NCI-H2171 treated with DMSO at 0.1 percent for 48 hours (cell line): ENCODE data around the gene HTR3E.
A peak's percentile ranks its signal among the peaks of the same experiment; 100 is the strongest.
"Not testable (repeated sequence)": the region's sequence is repeated elsewhere in the genome, so short reads cannot be mapped to it uniquely, and the experiment has no call there.

Experiments
- DNase-seq: peaks from one replicate; lab custom pipeline; 2025; lab: John Stamatoyannopoulos, UW

The HTR3E gene, protein sequence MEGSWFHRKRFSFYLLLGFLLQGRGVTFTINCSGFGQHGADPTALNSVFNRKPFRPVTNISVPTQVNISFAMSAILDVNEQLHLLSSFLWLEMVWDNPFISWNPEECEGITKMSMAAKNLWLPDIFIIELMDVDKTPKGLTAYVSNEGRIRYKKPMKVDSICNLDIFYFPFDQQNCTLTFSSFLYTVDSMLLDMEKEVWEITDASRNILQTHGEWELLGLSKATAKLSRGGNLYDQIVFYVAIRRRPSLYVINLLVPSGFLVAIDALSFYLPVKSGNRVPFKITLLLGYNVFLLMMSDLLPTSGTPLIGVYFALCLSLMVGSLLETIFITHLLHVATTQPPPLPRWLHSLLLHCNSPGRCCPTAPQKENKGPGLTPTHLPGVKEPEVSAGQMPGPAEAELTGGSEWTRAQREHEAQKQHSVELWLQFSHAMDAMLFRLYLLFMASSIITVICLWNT

GRCh38 chr3:184096811-184097383 is at the start of gene HTR3E:
TSS of gene HTR3E (plus strand) at chr3:184097064. CDS start at chr3:184097530, 466 bp downstream.
- no peak for DNase-seq

DNA sequence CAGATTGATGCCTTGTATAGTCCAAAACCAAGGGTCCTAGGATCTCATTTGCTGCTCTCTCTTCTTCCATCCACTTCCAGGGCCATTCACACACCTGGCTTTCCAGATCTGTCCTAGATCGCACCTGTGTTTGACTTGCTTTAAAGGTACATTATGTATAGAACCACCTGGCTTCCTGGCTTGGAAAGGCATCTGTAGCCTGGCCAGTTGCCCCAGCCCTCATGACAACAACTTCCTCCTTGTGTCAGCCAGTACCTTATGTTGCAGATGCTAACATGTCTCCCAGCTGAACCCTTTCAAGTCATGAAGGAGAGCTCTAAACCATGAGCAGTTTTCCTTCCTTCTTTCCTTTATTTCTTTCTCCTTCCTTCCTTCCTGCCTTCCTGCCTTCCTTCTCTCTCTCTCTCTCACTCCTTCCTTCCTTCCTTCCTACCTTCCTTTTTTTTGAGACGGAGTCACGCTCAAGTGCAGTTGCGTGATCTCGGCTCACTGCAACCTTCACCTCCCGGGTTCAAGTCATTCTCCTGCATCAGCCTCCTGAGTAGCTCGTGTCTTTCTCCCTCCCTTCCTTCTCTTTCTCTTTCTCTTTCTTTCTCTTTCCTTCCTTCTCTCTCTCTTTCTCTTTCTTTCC is 46.5 kb upstream of the HTR3E start:
- DNase-seq, result peak; percentile 27

DNA sequence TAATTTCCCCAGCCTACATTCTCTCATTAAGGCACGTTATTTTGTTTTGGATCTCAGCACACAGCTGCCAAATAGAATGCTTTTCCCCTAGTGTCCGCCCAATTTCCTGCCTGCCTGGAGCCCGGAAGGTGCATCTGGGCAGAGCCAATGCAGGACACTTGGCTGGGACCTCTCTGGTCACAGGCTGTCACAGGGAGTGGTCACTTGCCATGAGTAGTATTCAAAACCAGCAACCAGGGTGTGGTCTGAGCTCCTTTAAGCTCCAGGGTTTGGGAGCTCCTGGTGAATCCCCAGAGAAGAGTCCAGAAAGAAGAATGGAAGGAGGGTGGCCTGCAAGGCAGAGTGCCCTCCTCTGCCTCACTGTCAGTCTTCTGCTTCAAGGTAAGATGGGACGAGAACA is 44.1 kb upstream of the HTR3E start, which contains the start of gene HTR3C:
Gene HTR3C (plus strand): TSS at position 281 of the 400 bp plus-strand sequence. CDS start 34 bp downstream, at position 315.
- DNase-seq, result no peak

DNA sequence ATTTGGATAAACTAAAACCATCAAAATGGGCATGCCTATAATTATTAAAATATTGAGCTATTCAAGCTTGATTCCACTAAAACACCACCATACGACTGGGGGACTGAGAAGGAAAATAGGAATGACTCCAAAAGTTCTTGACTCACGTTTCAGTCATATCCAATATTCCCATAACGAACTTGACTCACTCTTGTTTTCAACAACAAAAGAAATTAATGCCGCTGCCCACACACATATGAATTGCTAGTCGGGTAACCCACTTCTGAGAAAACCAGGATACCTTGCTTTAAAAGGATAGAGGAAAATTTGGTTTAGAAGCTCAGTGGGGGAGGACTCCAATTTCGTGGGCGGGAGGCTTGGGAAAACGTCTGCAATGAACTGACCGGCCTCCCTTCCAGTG is 38.8 kb upstream of the HTR3E start:
- no peak for DNase-seq

DNA sequence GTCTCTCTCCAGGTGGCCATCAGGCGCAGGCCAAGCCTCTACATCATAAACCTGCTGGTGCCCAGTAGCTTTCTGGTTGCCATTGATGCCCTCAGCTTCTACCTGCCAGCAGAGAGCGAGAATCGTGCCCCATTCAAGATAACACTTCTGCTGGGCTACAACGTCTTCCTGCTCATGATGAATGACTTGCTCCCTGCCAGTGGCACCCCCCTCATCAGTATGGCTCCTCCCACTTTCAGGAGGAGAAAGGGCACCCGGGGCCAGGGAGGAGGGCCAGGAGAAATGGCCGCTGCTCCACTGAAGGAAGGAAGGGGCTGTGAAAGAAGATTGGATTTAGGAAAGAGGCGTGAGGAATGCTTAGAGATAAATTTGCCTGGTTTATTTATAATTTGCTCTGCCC is 37.4 kb upstream of the HTR3E start:
- no peak for DNase-seq

GRCh38 chr3:184062637-184063036 is 34.2 kb upstream of the HTR3E start:
- DNase-seq, result no peak

GRCh38 chr3:184066211-184066610 is 30.7 kb upstream of the HTR3E start:
- DNase-seq, result no peak

DNA sequence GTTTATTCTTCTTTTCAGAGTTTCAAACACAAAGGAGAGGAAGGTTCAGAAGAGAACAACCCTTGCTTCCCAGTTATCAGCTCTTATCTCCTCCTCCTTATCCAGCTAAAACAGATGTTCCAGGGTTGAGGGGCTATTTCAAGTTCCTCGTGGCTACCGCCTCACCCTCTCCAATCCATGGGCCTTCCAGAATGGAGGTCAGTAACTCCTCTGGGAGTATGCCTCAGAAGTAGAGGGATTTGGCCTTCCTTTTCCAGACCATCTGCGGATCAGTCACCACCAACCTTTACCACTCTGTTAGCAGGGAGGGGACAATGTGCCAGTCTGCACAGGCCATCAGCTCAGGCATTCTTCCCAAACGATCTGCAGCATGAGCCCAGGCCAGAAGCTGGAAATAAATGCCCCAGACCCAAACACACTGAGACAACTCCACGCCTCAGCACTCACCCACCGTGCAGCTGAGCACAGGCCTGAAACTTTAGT is 29.2 kb upstream of the HTR3E start:
- DNase-seq, result no peak

DNA sequence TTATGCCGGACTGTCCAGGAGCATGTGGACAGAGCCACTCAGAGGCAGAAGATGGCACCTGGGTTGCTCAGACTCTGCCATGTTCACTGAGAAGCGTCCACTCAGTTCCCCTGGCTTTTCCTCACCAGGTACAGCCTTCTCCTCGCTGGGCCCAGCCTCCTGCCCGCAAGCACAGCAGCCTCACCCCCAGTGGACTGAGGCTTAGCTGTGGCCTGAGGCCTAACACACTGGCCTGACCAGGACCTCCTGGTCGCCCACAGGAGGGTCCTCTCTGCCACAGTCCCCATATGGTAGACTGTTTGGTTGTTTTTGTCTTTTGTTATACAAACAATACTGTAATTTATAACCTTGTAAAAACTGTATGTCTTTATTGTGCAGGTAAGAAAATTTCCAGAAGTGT is 28.5 kb upstream of the HTR3E start:
- no peak for DNase-seq

- not testable (repeated sequence) for DNase-seq
These were observed 25.7 kb upstream of the HTR3E start for GRCh38 chr3:184071142-184071541.

GRCh38 chr3:184073621-184074020 is 23.2 kb upstream of the HTR3E start:
- no peak for DNase-seq

- DNase-seq, result no peak
These were observed 21.0 kb upstream of the HTR3E start for GRCh38 chr3:184075901-184076300.

GRCh38 chr3:184077881-184078280 is 19.0 kb upstream of the HTR3E start:
- DNase-seq, result no peak

GRCh38 chr3:184078851-184079250 is 18.0 kb upstream of the HTR3E start:
- DNase-seq, result no peak

DNA sequence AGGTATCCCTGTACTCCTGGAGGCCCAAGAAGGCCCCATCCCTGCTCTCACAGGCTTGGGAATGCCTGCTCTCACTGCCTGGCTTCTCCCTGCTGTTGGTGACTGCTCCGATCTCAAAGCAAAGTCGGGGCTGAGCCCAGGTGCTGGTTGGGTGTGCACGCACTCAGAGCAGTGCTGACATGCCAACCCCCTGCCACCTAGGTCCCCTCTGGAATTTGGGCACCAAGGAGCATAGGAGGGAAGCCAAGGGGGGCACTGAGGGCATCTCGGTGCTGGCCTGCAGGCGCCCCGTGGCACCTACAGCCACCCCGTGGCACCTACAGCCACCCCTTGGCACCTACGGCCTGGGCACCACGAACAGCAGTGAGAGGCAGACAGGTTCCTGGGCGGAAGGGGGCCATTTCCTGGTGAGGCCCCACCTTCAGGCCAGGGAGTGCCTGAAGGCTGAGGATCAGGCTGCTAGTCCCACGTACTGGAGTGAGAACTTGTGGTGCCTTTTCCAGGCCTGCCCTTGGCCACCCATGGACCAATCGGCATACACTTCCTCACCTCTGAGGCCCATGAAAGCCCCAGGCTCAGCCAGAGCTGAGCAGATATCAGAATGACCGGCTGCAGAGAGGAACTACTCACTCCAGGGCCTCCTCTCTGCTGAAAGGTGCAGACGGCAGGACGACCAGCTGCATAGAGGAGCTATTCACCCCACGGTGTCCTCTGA is 15.6 kb upstream of the HTR3E start:
- no peak for DNase-seq

DNA sequence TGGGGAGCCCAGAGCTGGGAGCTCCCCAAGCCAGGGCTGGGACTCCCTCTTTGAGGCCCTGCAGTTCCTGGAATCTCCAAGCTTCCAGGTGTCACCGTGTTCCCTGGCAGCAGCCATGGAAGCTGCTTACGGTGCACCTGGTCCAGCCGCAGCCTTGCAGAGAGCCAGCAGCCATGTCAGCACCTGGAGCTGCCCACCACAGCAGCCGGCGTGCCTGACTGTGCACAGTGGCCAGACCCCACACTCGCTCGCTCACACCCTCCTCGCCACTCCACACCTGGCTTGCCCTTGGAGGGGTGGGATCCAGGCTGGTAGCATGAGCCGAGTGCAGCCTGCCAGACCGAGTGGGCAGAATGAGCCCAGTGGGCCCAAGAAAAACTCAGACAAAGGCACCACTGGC is 14.8 kb upstream of the HTR3E start:
- no peak for DNase-seq

GRCh38 chr3:184082465-184082864 is 14.4 kb upstream of the HTR3E start:
- no peak for DNase-seq

GRCh38 chr3:184085389-184085852 is 11.4 kb upstream of the HTR3E start:
- DNase-seq, result no peak

DNA sequence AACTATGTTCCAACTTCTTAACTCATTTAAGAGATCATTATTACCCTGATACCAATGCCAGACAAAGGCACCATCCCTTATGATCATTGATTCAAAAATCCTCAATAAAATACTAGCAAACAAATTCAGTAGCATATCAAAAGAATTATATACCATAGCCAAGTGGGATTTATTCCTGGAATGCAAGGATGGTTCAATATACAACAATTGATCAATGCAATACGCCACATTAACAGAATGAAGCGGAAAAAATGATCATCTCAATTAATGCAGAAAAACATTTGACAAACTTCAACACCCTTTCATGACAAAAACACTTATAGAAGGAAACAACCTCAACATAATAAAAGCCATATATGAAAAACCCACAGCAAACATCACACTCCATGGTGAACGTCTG is 4.7 kb upstream of the HTR3E start:
- no peak for DNase-seq

DNA sequence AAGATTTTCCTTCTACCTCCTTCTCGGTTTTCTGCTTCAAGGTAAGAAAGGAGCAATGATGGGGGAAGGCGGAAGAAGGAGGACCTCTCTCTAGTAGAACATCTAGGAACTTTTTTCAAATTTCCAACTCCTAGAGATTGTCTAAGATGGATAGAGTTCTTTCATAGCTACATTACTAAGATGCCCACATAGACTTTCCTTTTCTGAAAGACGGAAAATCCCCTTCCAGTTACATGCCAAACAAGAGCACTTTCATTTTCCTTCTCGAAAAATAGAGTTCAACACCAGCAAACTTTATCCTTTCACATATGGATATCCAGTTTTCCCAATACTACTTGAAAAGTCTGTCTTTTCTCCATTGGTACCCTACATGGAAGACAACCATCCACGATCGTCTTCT is 692 bp downstream of the HTR3E start:
- DNase-seq, result no peak

- DNase-seq, result peak; percentile 59
These were observed 3.2 kb downstream of the HTR3E start for GRCh38 chr3:184099806-184100686.
